CD4-positive, CD25-positive, alpha-beta regulatory T cell (primary cell): ENCODE results near the gene CBX4. TPM values are rescaled to one million over a fixed set of nuclear protein-coding genes. Genes with fewer than 3 reads are reported as not detected.

Experiments
- ATAC-seq, 2 donors: fragments of 150-1000 bp; cut with Tn5 transposase; one replicate each; pipeline ENCODE4 v1.10.0; 2021; ENCODE audit warnings: low read depth in 2 of 2, moderate number of reproducible peaks in 2 of 2, moderate library complexity in 1 of 2
- DNase-seq, 3 donors: peaks; one replicate each; pipeline versions ENCODE4 v3.0.0 to v3.0.0-alpha.2; 2012 to 2022; ENCODE audit warnings: mixed read lengths in 1 of 3
- H3K27ac ChIP-seq: one replicate; pipeline ENCODE4 v1.7.0; 2013; ENCODE audit warnings: mild to moderate bottlenecking, low read length; ENCODE audit not compliant: insufficient read depth, poor library complexity, severe bottlenecking
- H3K27me3 ChIP-seq: one replicate; pipeline ENCODE4 v1.7.0; 2013; ENCODE audit warnings: low read length; ENCODE audit not compliant: control insufficient read depth, insufficient read depth
- H3K36me3 ChIP-seq: one replicate; pipeline ENCODE4 v1.7.0; 2013; ENCODE audit warnings: mild to moderate bottlenecking, low read length, moderate library complexity; ENCODE audit not compliant: control insufficient read depth, insufficient read depth
- H3K4me1 ChIP-seq: 2 replicates; pipeline ENCODE4 v1.7.0; 2013; ENCODE audit warnings: mild to moderate bottlenecking, low read length; ENCODE audit not compliant: insufficient read depth, control insufficient read depth, poor library complexity, severe bottlenecking
- H3K4me3 ChIP-seq: one replicate; pipeline ENCODE4 v1.7.0; 2013; ENCODE audit warnings: low read depth, mild to moderate bottlenecking, low read length, moderate library complexity
- H3K9me3 ChIP-seq, 2 experiments: 1 replicate in 1 of 2; 2 replicates in 1 of 2; pipeline ENCODE4 v1.7.0; 2013; ENCODE audit warnings: low read length in 2 of 2, mild to moderate bottlenecking in 1 of 2, moderate library complexity in 1 of 2; ENCODE audit not compliant: control insufficient read depth in 2 of 2
- H3K27ac Mint-ChIP-seq, 3 donors: one replicate each; pipeline ENCODE4 v1.8.0; 2020 to 2022; ENCODE audit warnings: mild to moderate bottlenecking in 3 of 3, mixed read lengths in 3 of 3, moderate library complexity in 2 of 3
- H3K27me3 Mint-ChIP-seq: one replicate; pipeline ENCODE4 v1.8.0; 2022; ENCODE audit warnings: mild to moderate bottlenecking, mixed read lengths
- H3K36me3 Mint-ChIP-seq: one replicate; pipeline ENCODE4 v1.8.0; 2020; ENCODE audit warnings: mixed read lengths
- H3K4me1 Mint-ChIP-seq, 4 donors: one replicate each; pipeline ENCODE4 v1.8.0; 2020 to 2022; ENCODE audit warnings: mixed read lengths in 4 of 4, mild to moderate bottlenecking in 1 of 4
- H3K4me3 Mint-ChIP-seq, 4 donors: one replicate each; pipeline ENCODE4 v1.8.0; 2020 to 2022; ENCODE audit warnings: mild to moderate bottlenecking in 4 of 4, mixed read lengths in 4 of 4, moderate library complexity in 3 of 4
- H3K9me3 Mint-ChIP-seq, 7 donors: one replicate each; pipeline ENCODE4 v1.8.0; 2020 to 2022; ENCODE audit warnings: mixed read lengths in 7 of 7, mild to moderate bottlenecking in 3 of 7, moderate library complexity in 2 of 7
- polyA plus RNA-seq, 4 donors: library from polyadenylated mRNA; unstranded; fragments of 300-500 nt; fragmentation: Illumina TruSeq; gene quantifications; one replicate each; pipeline ENCODE4 v1.2.3, GENCODE V29; 2021
- total RNA-seq: library from RNA; stranded (reverse); gene quantifications from one replicate; pipeline ENCODE4 v1.2.3, GENCODE V29; 2022

CBX4 gene
- total and polyA plus RNA-seq, 5 donors from 2014 or later, result 2.9 to 137 (median 5.9) TPM

GRCh38 chr17:79809530-79810129 is 29.6 kb downstream of the CBX4 start:
- Histone ChIP-seq H3K4me3 (no peak overlapping the region), H3K27me3 (peaks cover 46% of the 10 kb centered on the region), H3K4me1 (peaks cover 46% of the 10 kb centered on the region), H3K9me3 (no peaks in the 10 kb centered on the region), H3K27ac (no peak overlapping the region), H3K36me3 (no peaks in the 10 kb centered on the region)
- Mint-ChIP-seq H3K4me1 (peaks cover 1 to 48% (median 20%) of the 10 kb centered on the region in 4 donors), H3K4me3 (peak overlapping the region in 1 of 4 donors; percentile 27), H3K36me3 (no peaks in the 10 kb centered on the region), H3K27me3 (peaks cover 85% of the 10 kb centered on the region), H3K27ac (no peak overlapping the region), H3K9me3 (peaks cover 0 to 12% (median 0%) of the 10 kb centered on the region in 7 donors)
- ATAC-seq, result no peak
- no peak for DNase-seq

GRCh38 chr17:79808763-79809529 is 30.3 kb downstream of the CBX4 start:
- no peaks in the 10 kb centered on the region for H3K36me3 Mint-ChIP-seq
- no peak for ATAC-seq
- Histone ChIP-seq H3K27ac (no peak overlapping the region), H3K4me1 (peaks cover 47% of the 10 kb centered on the region), H3K36me3 (no peaks in the 10 kb centered on the region), H3K4me3 (no peak overlapping the region), H3K27me3 (peaks cover 49% of the 10 kb centered on the region), H3K9me3 (no peaks in the 10 kb centered on the region)
- DNase-seq, result peak in 1 of 3 donors; percentile 60
- peak overlapping the region in 1 of 3 donors; percentile 32 for H3K27ac Mint-ChIP-seq
- peaks cover 5 to 46% (median 21%) of the 10 kb centered on the region in 4 donors for H3K4me1 Mint-ChIP-seq
- peak overlapping the region in 3 of 4 donors; percentile 27 to 33 (median 27) for H3K4me3 Mint-ChIP-seq
- peaks cover 0 to 15% (median 0%) of the 10 kb centered on the region in 7 donors for H3K9me3 Mint-ChIP-seq
- peaks cover 83% of the 10 kb centered on the region for H3K27me3 Mint-ChIP-seq

- no peak for ATAC-seq
- Mint-ChIP-seq H3K4me1 (peaks cover 5 to 47% (median 18%) of the 10 kb centered on the region in 4 donors), H3K27ac (peak overlapping the region in 1 of 3 donors; percentile 94), H3K27me3 (peaks cover 88% of the 10 kb centered on the region), H3K4me3 (peak overlapping the region in 2 of 4 donors; percentile 4 to 61), H3K9me3 (peaks cover 0 to 12% (median 0%) of the 10 kb centered on the region in 7 donors), H3K36me3 (no peaks in the 10 kb centered on the region)
- Histone ChIP-seq H3K36me3 (no peaks in the 10 kb centered on the region), H3K4me3 (no peak overlapping the region), H3K4me1 (peaks cover 52% of the 10 kb centered on the region), H3K27me3 (peaks cover 55% of the 10 kb centered on the region), H3K9me3 (no peaks in the 10 kb centered on the region), H3K27ac (no peak overlapping the region)
- DNase-seq, result no peak
Observed at GRCh38 chr17:79806863-79807720, 32.1 kb downstream of the CBX4 start.

DNA sequence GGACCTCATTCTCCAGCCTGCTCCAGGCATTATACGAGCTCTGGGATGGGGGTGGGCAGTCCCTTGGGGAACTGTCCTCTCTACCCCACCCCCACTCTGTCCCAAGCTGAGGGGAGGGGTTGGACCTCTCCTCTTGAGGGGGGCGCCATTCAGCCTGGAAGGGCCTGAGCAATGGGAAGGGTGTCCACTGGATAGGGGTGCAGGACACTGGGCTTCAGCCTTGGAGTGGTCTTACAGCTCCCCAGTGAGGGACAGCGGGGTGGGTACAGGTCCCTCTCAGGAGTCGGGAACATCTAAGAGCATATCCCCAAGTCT is 32.8 kb downstream of the CBX4 start:
- Histone ChIP-seq H3K27ac (no peak overlapping the region), H3K4me3 (no peak overlapping the region), H3K27me3 (peaks cover 62% of the 10 kb centered on the region), H3K4me1 (peaks cover 45% of the 10 kb centered on the region), H3K9me3 (no peaks in the 10 kb centered on the region), H3K36me3 (no peaks in the 10 kb centered on the region)
- H3K4me3 Mint-ChIP-seq, result no peak overlapping the region
- ATAC-seq (no peak), DNase-seq (no peak)
- peaks cover 0 to 8% (median 0%) of the 10 kb centered on the region in 7 donors for H3K9me3 Mint-ChIP-seq
- H3K27me3 Mint-ChIP-seq, result peaks cover 88% of the 10 kb centered on the region
- H3K4me1 Mint-ChIP-seq, result peaks cover 5 to 47% (median 17%) of the 10 kb centered on the region in 4 donors
- no peaks in the 10 kb centered on the region for H3K36me3 Mint-ChIP-seq
- no peak overlapping the region for H3K27ac Mint-ChIP-seq

GRCh38 chr17:79804856-79805696 is 34.2 kb downstream of the CBX4 start:
- ATAC-seq, result no peak
- no peak for DNase-seq

GRCh38 chr17:79803997-79804855 is 35.0 kb downstream of the CBX4 start:
- Mint-ChIP-seq H3K27me3 (peaks cover 85% of the 10 kb centered on the region), H3K36me3 (no peaks in the 10 kb centered on the region), H3K4me1 (peaks cover 10 to 55% (median 26%) of the 10 kb centered on the region in 4 donors), H3K4me3 (peak overlapping the region; percentile 71 to 89 (median 80)), H3K9me3 (peaks cover 0 to 11% (median 0%) of the 10 kb centered on the region in 7 donors), H3K27ac (peak overlapping the region in 2 of 3 donors; percentile 47 to 56)
- H3K27ac ChIP-seq, result no peak overlapping the region
- H3K36me3 ChIP-seq, result no peaks in the 10 kb centered on the region
- peak; percentile 60 to 68 for ATAC-seq
- peak in 1 of 3 donors; percentile 88 for DNase-seq
- peaks cover 54% of the 10 kb centered on the region for H3K4me1 ChIP-seq
- H3K9me3 ChIP-seq, result no peaks in the 10 kb centered on the region
- H3K27me3 ChIP-seq, result peaks cover 72% of the 10 kb centered on the region
- no peak overlapping the region for H3K4me3 ChIP-seq

More at GRCh38 chr17:79804856-79805696, 34.2 kb downstream of the CBX4 start:
- Histone ChIP-seq H3K36me3 (no peaks in the 10 kb centered on the region), H3K9me3 (no peaks in the 10 kb centered on the region), H3K27ac (no peak overlapping the region), H3K4me3 (no peak overlapping the region), H3K4me1 (peaks cover 46% of the 10 kb centered on the region), H3K27me3 (peaks cover 67% of the 10 kb centered on the region)
- H3K9me3 Mint-ChIP-seq, result peaks cover 0 to 11% (median 0%) of the 10 kb centered on the region in 7 donors
- no peaks in the 10 kb centered on the region for H3K36me3 Mint-ChIP-seq
- H3K27ac Mint-ChIP-seq, result peak overlapping the region; percentile 47 to 56 (median 52)
- H3K4me1 Mint-ChIP-seq, result peaks cover 10 to 51% (median 19%) of the 10 kb centered on the region in 4 donors
- peak overlapping the region; percentile 71 to 89 (median 80) for H3K4me3 Mint-ChIP-seq
- peaks cover 85% of the 10 kb centered on the region for H3K27me3 Mint-ChIP-seq
